ENCODE measurements around the gene PHF21B.
"Not testable (repeated sequence)": the region's sequence is repeated elsewhere in the genome, so short reads cannot be mapped to it uniquely, and the experiment has no call there.

The PHF21B gene

GRCh38 chr22:45009606-45010531 lies at the start of gene PHF21B:
Gene PHF21B (minus strand): TSS chr22:45010005. CDS start chr22:45009549, 456 bp downstream.
- DNase-seq: no peak

- no peak for DNase-seq
Measured at GRCh38 chr22:45059296-45059695, 49.5 kb upstream of the PHF21B start.

- DNase-seq: no peak
Measured at GRCh38 chr22:45058622-45058912, 48.8 kb upstream of the PHF21B start.

GRCh38 chr22:45055936-45056335 lies 46.1 kb upstream of the PHF21B start:
- no peak for DNase-seq

- no peak for DNase-seq
Measured at GRCh38 chr22:45053571-45053970, 43.8 kb upstream of the PHF21B start.

GRCh38 chr22:45053094-45053493 lies 43.3 kb upstream of the PHF21B start:
- no peak for DNase-seq

- not testable (repeated sequence) for DNase-seq
Measured at GRCh38 chr22:45052665-45053064, 42.9 kb upstream of the PHF21B start.

GRCh38 chr22:45051946-45052345 lies 42.1 kb upstream of the PHF21B start:
- DNase-seq: no peak

GRCh38 chr22:45051419-45051818 lies 41.6 kb upstream of the PHF21B start:
- DNase-seq: no peak

- DNase-seq: no peak
Measured at GRCh38 chr22:45047260-45047659, 37.5 kb upstream of the PHF21B start.

GRCh38 chr22:45045208-45045607 lies 35.4 kb upstream of the PHF21B start:
- DNase-seq: no peak

- no peak for DNase-seq
Measured at GRCh38 chr22:45042263-45042662, 32.5 kb upstream of the PHF21B start.

GRCh38 chr22:45039133-45039532 lies 29.3 kb upstream of the PHF21B start:
- DNase-seq: no peak

GRCh38 chr22:45036154-45036553 lies 26.3 kb upstream of the PHF21B start:
- DNase-seq: no peak

GRCh38 chr22:45034821-45035220 lies 25.0 kb upstream of the PHF21B start:
- no peak for DNase-seq

GRCh38 chr22:45034156-45034555 lies 24.4 kb upstream of the PHF21B start:
- DNase-seq: no peak

- DNase-seq: no peak
Measured at GRCh38 chr22:45033136-45033535, 23.3 kb upstream of the PHF21B start.

GRCh38 chr22:45031629-45032403 lies 22.0 kb upstream of the PHF21B start:
- DNase-seq: no peak

- DNase-seq: no peak
Measured at GRCh38 chr22:45029501-45029900, 19.7 kb upstream of the PHF21B start.

GRCh38 chr22:45026511-45026910 lies 16.7 kb upstream of the PHF21B start:
- no peak for DNase-seq

GRCh38 chr22:45023431-45023830 lies 13.6 kb upstream of the PHF21B start:
- DNase-seq: no peak

GRCh38 chr22:45019861-45020655 lies 10.3 kb upstream of the PHF21B start:
- no peak for DNase-seq

- DNase-seq: no peak
Measured at GRCh38 chr22:45014654-45015053, 4.8 kb upstream of the PHF21B start.

Data from activated CD4-positive, alpha-beta T cell treated with anti-CD3 and anti-CD28 coated beads for 1 hour (primary cell).